H1 (cell line): Measurements from ENCODE around the gene ZBTB16. TPM values are rescaled to one million over a fixed set of nuclear protein-coding genes. Genes with fewer than 3 reads are reported as not detected.

Source experiments
- CTCF ChIA-PET: fragments of 300-600 bp; sonication (Branson Sonifier 250); formaldehyde crosslinking; loops from one replicate; lab custom pipeline; 2021; ENCODE audit not compliant: partially characterized antibody; lab: Charles Lee
- POLR2A ChIA-PET: fragments of 300-600 bp; sonication (Branson Sonifier 250); formaldehyde crosslinking; loops from one replicate; lab custom pipeline; 2021; ENCODE audit warnings: inconsistent platforms; ENCODE audit not compliant: partially characterized antibody; lab: Charles Lee
- DNase-seq, 2 experiments: peaks; one replicate each; pipeline versions ENCODE4 v3.0.0 to v3.0.0-alpha.2; 2010 to 2022; ENCODE audit warnings: low spot score in 2 of 2, low read depth in 1 of 2, mixed read lengths in 1 of 2
- FAIRE-seq: peaks from 2 replicates; lab custom pipeline; 2011; peaks lifted over from hg19 to GRCh38; lab: Jason Lieb, UNC
- H2AFZ ChIP-seq: 2 replicates; pipeline ENCODE4 v1.8.1; 2012; ENCODE audit warnings: low read length, inconsistent platforms
- H2AK5ac ChIP-seq: 2 replicates; pipeline ENCODE4 v1.6.1; 2013; ENCODE audit warnings: low read depth, low read length
- H2BK120ac ChIP-seq: replicated peaks from 2 replicates; pipeline ENCODE3; 2013; ENCODE audit warnings: low read depth, low read length, inconsistent platforms
- H2BK12ac ChIP-seq: 2 replicates; pipeline ENCODE4 v1.6.1; 2013; ENCODE audit warnings: low read depth, low read length
- H2BK15ac ChIP-seq: 2 replicates; pipeline ENCODE4 v1.6.1; 2013; ENCODE audit warnings: low read length
- H2BK20ac ChIP-seq: 2 replicates; pipeline ENCODE4 v1.6.1; 2013; ENCODE audit warnings: low read length
- H2BK5ac ChIP-seq: 2 replicates; pipeline ENCODE4 v1.6.1; 2013; ENCODE audit warnings: low read depth, low read length
- H3K14ac ChIP-seq: 2 replicates; pipeline ENCODE4 v1.6.1; 2013; ENCODE audit warnings: inconsistent platforms; ENCODE audit not compliant: insufficient read length
- H3K18ac ChIP-seq: 2 replicates; pipeline ENCODE4 v1.6.1; 2013; ENCODE audit warnings: low read length; ENCODE audit errors: extremely low read depth
- H3K23ac ChIP-seq: 2 replicates; pipeline ENCODE4 v1.6.1; 2013; ENCODE audit warnings: inconsistent platforms; ENCODE audit not compliant: insufficient read length
- H3K23me2 ChIP-seq: 2 replicates; pipeline ENCODE4 v1.6.1; 2013; ENCODE audit warnings: low read depth, low read length
- H3K27ac ChIP-seq: 2 replicates; pipeline ENCODE4 v1.6.1; 2011; ENCODE audit warnings: low read depth, low read length, inconsistent platforms
- H3K27me3 ChIP-seq, 4 experiments: replicated peaks in 1 of 4; 1 replicate in 1 of 4; 2 replicates in 3 of 4; pipeline versions ENCODE4 v1.6.1 to v1.8.1; 2011 to 2013; ENCODE audit warnings: low read length in 3 of 4, mild to moderate bottlenecking in 3 of 4, inconsistent platforms in 2 of 4, mixed read lengths in 2 of 4, moderate library complexity in 1 of 4; ENCODE audit not compliant: control insufficient read depth in 3 of 4, insufficient read depth in 3 of 4; ENCODE audit errors: extremely low read depth in 1 of 4
- H3K36me3 ChIP-seq, 4 experiments: 2 replicates each; pipeline versions ENCODE4 v1.6.1 to v1.8.1; 2011 to 2013; ENCODE audit warnings: mild to moderate bottlenecking in 4 of 4, low read length in 3 of 4, moderate library complexity in 2 of 4, control low read depth in 1 of 4, inconsistent platforms in 1 of 4; ENCODE audit not compliant: insufficient read depth in 4 of 4, control insufficient read depth in 2 of 4
- H3K4ac ChIP-seq: replicated peaks from 2 replicates; pipeline ENCODE3; 2013; ENCODE audit warnings: low read length, low read depth, mixed read lengths, inconsistent platforms; ENCODE audit not compliant: insufficient read length
- H3K4me1 ChIP-seq, 4 experiments: replicated peaks in 1 of 4; 1 replicate in 1 of 4; 2 replicates in 3 of 4; pipeline versions ENCODE4 v1.6.1 to v1.8.1; 2011 to 2013; ENCODE audit warnings: low read length in 3 of 4, inconsistent platforms in 2 of 4, mixed read lengths in 1 of 4; ENCODE audit not compliant: insufficient read depth in 4 of 4, control insufficient read depth in 3 of 4
- H3K4me2 ChIP-seq, 2 experiments: 2 replicates each; pipeline versions ENCODE4 v1.6.1 to v1.8.1; 2011 to 2013; ENCODE audit warnings: low read depth in 2 of 2, low read length in 2 of 2, control low read depth in 1 of 2, inconsistent platforms in 1 of 2, mild to moderate bottlenecking in 1 of 2; ENCODE audit not compliant: insufficient read depth in 1 of 2
- H3K4me3 ChIP-seq, 4 experiments: fragments of 200-600, 300-600 bp in 1 of 4; sonication (generic), shearing (Covaris generic), sonication (Bioruptor Twin) in 1 of 4; 2 replicates each; pipeline versions ENCODE4 v1.5.1 to v1.8.1; 2011 to 2016; ENCODE audit warnings: low read length in 4 of 4, low read depth in 3 of 4, control low read depth in 2 of 4, inconsistent platforms in 2 of 4, mild to moderate bottlenecking in 2 of 4, mixed read lengths in 1 of 4, moderate library complexity in 1 of 4; ENCODE audit not compliant: insufficient read depth in 2 of 4; ENCODE audit errors: extremely low read depth in 1 of 4
- H3K56ac ChIP-seq: replicated peaks from 2 replicates; pipeline ENCODE3; 2013; ENCODE audit warnings: low read depth, mild to moderate bottlenecking, mixed read lengths, low read length, inconsistent platforms; ENCODE audit not compliant: insufficient read length
- H3K79me1 ChIP-seq: 2 replicates; pipeline ENCODE4 v1.6.1; 2013; ENCODE audit warnings: low read depth, low read length, control low read depth
- H3K79me2 ChIP-seq, 2 experiments: 2 replicates each; pipeline versions ENCODE4 v1.6.1 to v1.8.1; 2012 to 2013; ENCODE audit warnings: low read length in 2 of 2, mild to moderate bottlenecking in 2 of 2, inconsistent platforms in 1 of 2; ENCODE audit not compliant: insufficient read depth in 2 of 2, control insufficient read depth in 1 of 2
- H3K9ac ChIP-seq, 4 experiments: replicated peaks in 1 of 4; 1 replicate in 1 of 4; 2 replicates in 3 of 4; pipeline versions ENCODE4 v1.6.1 to v1.8.1; 2011 to 2013; ENCODE audit warnings: low read depth in 3 of 4, low read length in 3 of 4, control low read depth in 2 of 4, mild to moderate bottlenecking in 2 of 4, moderate library complexity in 2 of 4, inconsistent platforms in 1 of 4; ENCODE audit errors: extremely low read depth in 1 of 4
- H3K9me3 ChIP-seq, 2 experiments: 2 replicates each; pipeline versions ENCODE4 v1.6.1 to v1.8.1; 2012 to 2013; ENCODE audit warnings: mild to moderate bottlenecking in 2 of 2, moderate library complexity in 2 of 2, control low read depth in 1 of 2, inconsistent platforms in 1 of 2, low read depth in 1 of 2, low read length in 1 of 2, mixed read lengths in 1 of 2; ENCODE audit not compliant: insufficient read depth in 2 of 2
- H4K20me1 ChIP-seq, 2 experiments: replicated peaks in 1 of 2; 2 replicates each; pipeline versions ENCODE3 to v1.8.1; 2011 to 2013; ENCODE audit warnings: inconsistent platforms in 2 of 2, low read length in 2 of 2, mild to moderate bottlenecking in 1 of 2; ENCODE audit not compliant: insufficient read depth in 2 of 2, control insufficient read depth in 1 of 2
- H4K5ac ChIP-seq: 2 replicates; pipeline ENCODE4 v1.6.1; 2013; ENCODE audit warnings: low read length, low read depth, mixed read lengths, inconsistent platforms; ENCODE audit not compliant: insufficient read length
- H4K8ac ChIP-seq: 2 replicates; pipeline ENCODE4 v1.8.0; 2013; ENCODE audit warnings: mild to moderate bottlenecking, moderate library complexity, low read length, inconsistent platforms; ENCODE audit not compliant: insufficient read depth; ENCODE audit errors: extremely low read depth
- H4K91ac ChIP-seq: replicated peaks from 2 replicates; pipeline ENCODE3; 2013; ENCODE audit warnings: low read length, mixed read lengths, inconsistent platforms; ENCODE audit not compliant: insufficient read length
- CREB1 ChIP-seq: IDR thresholded peaks from 2 replicates; pipeline ENCODE4 v1.6.1; 2012; ENCODE audit warnings: inconsistent platforms
- EP300 ChIP-seq, 2 experiments: IDR thresholded peaks; 1 replicate in 1 of 2; 2 replicates in 1 of 2; pipeline ENCODE4 v1.6.1; 2011 to 2012; ENCODE audit warnings: low read depth in 2 of 2, low read length in 2 of 2, mild to moderate bottlenecking in 2 of 2, borderline replicate concordance in 1 of 2, inconsistent platforms in 1 of 2, moderate library complexity in 1 of 2
- EZH2 ChIP-seq: fragments of 200-600 bp; sonication (generic); IDR thresholded peaks from 2 replicates; pipeline ENCODE4 v1.7.1; 2012; ENCODE audit warnings: low read depth, mild to moderate bottlenecking, moderate library complexity, low read length, inconsistent platforms; ENCODE audit not compliant: severe bottlenecking
- KDM4A ChIP-seq: IDR thresholded peaks from one replicate; pipeline ENCODE4 v1.7.1; 2012; ENCODE audit warnings: low read depth, mild to moderate bottlenecking, moderate library complexity, low read length, inconsistent platforms; ENCODE audit not compliant: severe bottlenecking
- MAX ChIP-seq: IDR thresholded peaks from 2 replicates; pipeline ENCODE4 v1.6.1; 2012; ENCODE audit warnings: inconsistent platforms
- SUZ12 ChIP-seq: fragments of 200-600 bp; sonication (generic); IDR thresholded peaks from 2 replicates; pipeline ENCODE4 v1.6.1; 2012; ENCODE audit warnings: mild to moderate bottlenecking, inconsistent platforms, low read length, moderate library complexity, mixed read lengths
- WGBS, 2 experiments: shearing (Covaris generic) in 1 of 2; methylation state at CpG; one replicate each; pipeline versions ENCODE4 v1.1.6 to v1.1.7; 2013 to 2015; ENCODE audit warnings: low lambda C conversion rate in 2 of 2, mixed read lengths in 2 of 2, inconsistent platforms in 1 of 2, low coverage in 1 of 2, missing lambda C conversion rate in 1 of 2; ENCODE audit not compliant: insufficient replicate concordance in 2 of 2, insufficient coverage in 1 of 2, insufficient read length in 1 of 2; ENCODE audit errors: extremely low coverage in 1 of 2, missing lambda C conversion rate in 1 of 2; 5-methylcytosine and 5-hydroxymethylcytosine counted together
- polyA plus RNA-seq, 7 experiments: library from polyadenylated mRNA; depleted of rRNA in 3 of 7; stranded (reverse) in 5 of 7; unstranded in 2 of 7; fragments of >200 nt in 5 of 7; fragments of 200-250 nt in 2 of 7; gene quantifications; 1 replicate in 5 of 7; 2 replicates in 1 of 7; 4 replicates in 1 of 7; pipeline versions ENCODE4 v1.2.1 to v1.2.3, GENCODE V29; 2011 to 2013; ENCODE audit warnings: missing spikeins in 2 of 7, mixed read lengths in 2 of 7
- total RNA-seq: library from RNA; stranded (reverse); fragmentation: NEBNext Ultra II Directional; extraction: Animal tissue kit (Norgen Biotek cat#: 25700); gene quantifications from 2 replicates; pipeline ENCODE4 v1.2.1, GENCODE V29; 2021
- TF ChIP-seq, protein P1 (sequence below): IDR thresholded peaks from 2 replicates; pipeline ENCODE4 v1.6.1; 2012; ENCODE audit warnings: inconsistent platforms

Gene ZBTB16
- total and polyA plus RNA-seq, 2 of the 8 experiments (the other 6 are each of a cell fraction or from before 2014, with no cell fraction given), result 0.12 to 0.61 TPM

GRCh38 chr11:114058026-114058706, 1.3 kb upstream of the ZBTB16 start:
- peaks cover 0 to 24% (median 12%) of the 10 kb centered on the region in 4 experiments; a peak in 6 of 7 replicates for H3K4me1 ChIP-seq
- H2BK120ac ChIP-seq, result no peak overlapping the region
- H3K4me2 ChIP-seq, result peak overlapping the region; percentile 74 to 79
- DNase-seq (peak in 1 of 2 experiments; percentile 60), FAIRE-seq (no peak)
- ChIA-PET POLR2A (interaction anchor here (1.0 to 1.4 kb wide), 3 partner anchors 8 to 10 kb away, joined by 3 to 4 read pairs (median 3); no protein-coding TSS in a partner anchor), CTCF (interaction anchor here (0.6 to 3.3 kb wide), 23 partner anchors 8 to 204 kb away, joined by 3 to 19 read pairs (median 4); no protein-coding TSS in a partner anchor)
- peak overlapping the region; percentile 38 for H3K18ac ChIP-seq
- H3K79me2 ChIP-seq, result no peaks in the 10 kb centered on the region
- no peak overlapping the region; a peak in 1 of 7 replicates for H3K9ac ChIP-seq
- no peak overlapping the region for H3K4ac ChIP-seq
- peaks cover 28% of the 10 kb centered on the region; the same call in 1 of the 2 replicates for H3K23me2 ChIP-seq
- no peak overlapping the region; the same call in 1 of the 2 replicates for H4K8ac ChIP-seq
- H2BK20ac ChIP-seq, result no peak overlapping the region
- peak overlapping the region; percentile 45; the same call in 1 of the 2 replicates for H2BK12ac ChIP-seq
- H3K56ac ChIP-seq, result no peak overlapping the region
- peaks cover 52 to 75% (median 68%) of the 10 kb centered on the region in 4 experiments for H3K27me3 ChIP-seq
- no peak overlapping the region for H4K5ac ChIP-seq
- no peaks in the 10 kb centered on the region; a peak in 1 of 8 replicates for H3K36me3 ChIP-seq
- H2AK5ac ChIP-seq, result no peak overlapping the region
- H3K23ac ChIP-seq, result no peak overlapping the region
- no peaks in the 10 kb centered on the region for H3K79me1 ChIP-seq
- H2BK15ac ChIP-seq, result no peak overlapping the region
- no peak overlapping the region for H4K91ac ChIP-seq
- peak; percentile 67 for TF ChIP-seq MAX
- TF ChIP-seq EP300 (IDR thresholded peaks at IDR 0.05; ENCODE audit: borderline replicate concordance in 1 of 2, low read depth in 2 of 2, low read length in 2 of 2), result no peak
- no peak for TF ChIP-seq CREB1
- peak; percentile 22 for TF ChIP-seq KDM4A
- TF ChIP-seq EZH2, result peak; percentile 92
- TF ChIP-seq SUZ12, result peak; percentile 94; the same call in 1 of the 2 replicates
- TF ChIP-seq, protein P1, sequence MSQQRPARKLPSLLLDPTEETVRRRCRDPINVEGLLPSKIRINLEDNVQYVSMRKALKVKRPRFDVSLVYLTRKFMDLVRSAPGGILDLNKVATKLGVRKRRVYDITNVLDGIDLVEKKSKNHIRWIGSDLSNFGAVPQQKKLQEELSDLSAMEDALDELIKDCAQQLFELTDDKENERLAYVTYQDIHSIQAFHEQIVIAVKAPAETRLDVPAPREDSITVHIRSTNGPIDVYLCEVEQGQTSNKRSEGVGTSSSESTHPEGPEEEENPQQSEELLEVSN, result peak; percentile 62
- peaks cover 0 to 6% of the 10 kb centered on the region in 2 experiments for H4K20me1 ChIP-seq
- H2AFZ ChIP-seq, result peak overlapping the region; percentile 23; the same call in 1 of the 2 replicates
- no peak overlapping the region for H3K14ac ChIP-seq
- H3K27ac ChIP-seq, result no peak overlapping the region
- WGBS, 2 experiments, result 8% methylated on average over 25 of the region's 25 CpGs; no CpG with 5 or more reads in 1 of the 2 experiments
- H3K9me3 ChIP-seq, result no peaks in the 10 kb centered on the region
- H3K4me3 ChIP-seq, result peak overlapping the region; percentile 17 to 80 (median 28); a peak in 5 of 8 replicates
- no peak overlapping the region for H2BK5ac ChIP-seq
